Psoas muscle (tissue), 8 donors: ENCODE data around the gene MAP3K7CL. TPM values are rescaled to one million over a fixed set of nuclear protein-coding genes. Genes with fewer than 3 reads are reported as not detected.
A peak's percentile ranks its signal among the peaks of the same experiment; 100 is the strongest.

Source experiments
- ATAC-seq, 4 donors: fragments of 200-7000 bp; cut with Tn5 transposase; one replicate each; pipeline ENCODE4 v1.9.1; 2020; ENCODE audit warnings: moderate library complexity in 3 of 4, mild to moderate bottlenecking in 2 of 4
- DNase-seq, 2 donors: peaks; one replicate each; pipeline ENCODE4 v3.0.0-alpha.2; 2020
- H3K27ac ChIP-seq: fragments of 200-600 bp; one replicate; pipeline ENCODE4 v1.8.0; 2022
- H3K27me3 ChIP-seq, 3 donors: fragments of 200-600 bp in 1 of 3; one replicate each; pipeline versions ENCODE4 v1.6.1 to v1.8.0; 2013 to 2022; ENCODE audit warnings: low read length in 2 of 3, mild to moderate bottlenecking in 2 of 3, moderate library complexity in 1 of 3; ENCODE audit not compliant: insufficient read depth in 3 of 3
- H3K36me3 ChIP-seq, 2 donors: fragments of 200-600 bp in 1 of 2; one replicate each; pipeline versions ENCODE4 v1.6.1 to v1.8.0; 2013 to 2022; ENCODE audit warnings: low read depth in 1 of 2, mild to moderate bottlenecking in 1 of 2, moderate library complexity in 1 of 2; ENCODE audit not compliant: insufficient read depth in 1 of 2
- H3K4me1 ChIP-seq: fragments of 200-600 bp; one replicate; pipeline ENCODE4 v1.8.0; 2022
- H3K4me3 ChIP-seq: fragments of 200-600 bp; one replicate; pipeline ENCODE4 v1.8.0; 2022; ENCODE audit warnings: mild to moderate bottlenecking
- H3K9me3 ChIP-seq: fragments of 200-600 bp; one replicate; pipeline ENCODE4 v1.8.0; 2022
- WGBS, 3 donors: extraction: QIAGEN DNeasy Blood & Tissue Kit; methylation state at CpG; one replicate each; pipeline versions ENCODE4 v1.1.6 to v1.1.7; 2013; 5-methylcytosine and 5-hydroxymethylcytosine counted together
- intact Hi-C, 2 donors: fragments of 100-400 bp; cut with DNase I; formaldehyde crosslinking; loops; one replicate each; pipeline versions ENCODE4 v1.11.0 to v1.14.2; 2022
- polyA plus RNA-seq, 3 donors: library from polyadenylated mRNA; stranded (reverse); fragments of 200-250 nt; gene quantifications; one replicate each; pipeline ENCODE4 v1.2.3, GENCODE V29; 2013
- total RNA-seq, 4 donors: library from RNA; stranded (reverse); fragmentation: NEBNext Ultra II Directional in 2 of 4; extraction: Animal tissue kit (Norgen Biotek cat#: 25700) in 2 of 4; gene quantifications; one replicate each; pipeline versions ENCODE4 v1.2.1 to v1.2.4, GENCODE V29; 2021 to 2023
- TF ChIP-seq, protein P1 (sequence below): fragments of 200-600 bp; IDR thresholded peaks from one replicate; pipeline ENCODE4 v1.8.0; 2022; ENCODE audit warnings: antibody characterized with exemption
- donor health status: healthy with polysubstance abuse.
- donor health status: DM: no; HTN: no; CAD: no; lungs with moderate emphysema.
- donor health status: Bipolar disorder and iron deficiency.
- donor health status: healthy.
- donor health status: DM: yes; HTN: yes; CAD: no.
- donor health status: DM: no; HTN: no; CAD: no.
- donor health status: DM: no; HTN: no; CAD: no.
- donor health status: DM: yes; HTN: yes; CAD: no.

The MAP3K7CL gene
- total and polyA plus RNA-seq, 7 donors, result 3.3 to 107 (median 15.5) TPM

DNA sequence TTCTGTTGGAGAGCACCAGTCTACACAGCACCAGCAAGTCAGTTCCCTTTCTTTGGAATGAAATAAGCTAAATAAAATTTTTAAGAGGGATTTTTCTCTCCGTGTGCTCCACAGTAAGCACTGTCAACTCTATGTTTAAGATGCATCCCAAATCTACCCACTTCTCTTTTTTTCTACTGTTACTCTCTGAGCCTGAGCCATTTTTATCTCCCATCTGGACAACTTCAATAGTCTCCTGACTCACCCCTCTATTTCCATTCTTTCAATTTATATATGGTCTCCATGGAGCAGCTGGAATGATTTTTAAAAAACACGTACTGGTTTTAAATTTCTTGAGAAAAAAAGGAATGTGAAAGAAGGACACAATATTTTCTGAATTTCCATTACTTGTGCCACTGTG, 32.3 kb upstream of the MAP3K7CL start:
- ATAC-seq, result no peak
- H3K36me3 ChIP-seq, result no peaks in the 10 kb centered on the region
- no peak overlapping the region for H3K27ac ChIP-seq
- peaks cover 3% of the 10 kb centered on the region for H3K4me1 ChIP-seq
- H3K4me3 ChIP-seq, result no peak overlapping the region
- intact Hi-C loops, result loop anchor here in 1 of 2 donors (10.0 kb wide), 1 partner anchor 197 kb away; the partner anchor contains the start of gene BACH1
- no peak for DNase-seq
- H3K27me3 ChIP-seq, result no peaks in the 10 kb centered on the region
- TF ChIP-seq, protein P1, sequence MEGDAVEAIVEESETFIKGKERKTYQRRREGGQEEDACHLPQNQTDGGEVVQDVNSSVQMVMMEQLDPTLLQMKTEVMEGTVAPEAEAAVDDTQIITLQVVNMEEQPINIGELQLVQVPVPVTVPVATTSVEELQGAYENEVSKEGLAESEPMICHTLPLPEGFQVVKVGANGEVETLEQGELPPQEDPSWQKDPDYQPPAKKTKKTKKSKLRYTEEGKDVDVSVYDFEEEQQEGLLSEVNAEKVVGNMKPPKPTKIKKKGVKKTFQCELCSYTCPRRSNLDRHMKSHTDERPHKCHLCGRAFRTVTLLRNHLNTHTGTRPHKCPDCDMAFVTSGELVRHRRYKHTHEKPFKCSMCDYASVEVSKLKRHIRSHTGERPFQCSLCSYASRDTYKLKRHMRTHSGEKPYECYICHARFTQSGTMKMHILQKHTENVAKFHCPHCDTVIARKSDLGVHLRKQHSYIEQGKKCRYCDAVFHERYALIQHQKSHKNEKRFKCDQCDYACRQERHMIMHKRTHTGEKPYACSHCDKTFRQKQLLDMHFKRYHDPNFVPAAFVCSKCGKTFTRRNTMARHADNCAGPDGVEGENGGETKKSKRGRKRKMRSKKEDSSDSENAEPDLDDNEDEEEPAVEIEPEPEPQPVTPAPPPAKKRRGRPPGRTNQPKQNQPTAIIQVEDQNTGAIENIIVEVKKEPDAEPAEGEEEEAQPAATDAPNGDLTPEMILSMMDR, result no peak
- WGBS, 3 donors, result 65 to 68% (median 67%) methylated on average over 2 of the region's 2 CpGs
- no peaks in the 10 kb centered on the region for H3K9me3 ChIP-seq

DNA sequence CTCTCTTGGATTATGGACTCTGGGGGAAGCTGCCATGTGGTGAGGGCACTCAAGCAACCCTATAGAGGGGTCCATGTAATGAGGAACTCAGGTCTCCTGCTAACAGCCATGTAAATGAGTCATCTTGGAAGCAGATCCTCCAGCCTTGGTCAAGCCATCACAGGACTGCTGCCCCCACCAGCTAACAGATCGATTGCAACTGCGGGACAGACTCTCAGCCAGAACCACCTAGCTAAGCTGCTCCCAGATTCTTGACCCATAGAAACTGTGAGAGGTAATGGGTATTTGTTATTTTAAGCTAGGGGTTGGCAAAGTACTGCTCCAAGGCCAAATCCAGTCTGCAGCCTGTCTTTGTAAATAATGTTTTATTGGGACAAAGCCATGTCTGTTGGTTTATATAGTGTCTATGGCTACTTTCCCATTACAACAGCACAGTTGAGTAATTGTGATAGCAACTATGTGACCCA, 27.6 kb upstream of the MAP3K7CL start:
- Histone ChIP-seq H3K4me1 (peaks cover 14% of the 10 kb centered on the region), H3K27me3 (no peaks in the 10 kb centered on the region), H3K27ac (no peak overlapping the region), H3K9me3 (no peaks in the 10 kb centered on the region), H3K36me3 (no peaks in the 10 kb centered on the region), H3K4me3 (no peak overlapping the region)
- intact Hi-C loops, result loop anchor here in 1 of 2 donors (5.0 kb wide), 1 partner anchor 204 kb away; no protein-coding TSS in a partner anchor
- 68 to 84% (median 82%) methylated on average over 2 of the region's 2 CpGs for WGBS, 3 donors
- no peak for ATAC-seq
- no peak for DNase-seq
- TF ChIP-seq, protein P1, result no peak

DNA sequence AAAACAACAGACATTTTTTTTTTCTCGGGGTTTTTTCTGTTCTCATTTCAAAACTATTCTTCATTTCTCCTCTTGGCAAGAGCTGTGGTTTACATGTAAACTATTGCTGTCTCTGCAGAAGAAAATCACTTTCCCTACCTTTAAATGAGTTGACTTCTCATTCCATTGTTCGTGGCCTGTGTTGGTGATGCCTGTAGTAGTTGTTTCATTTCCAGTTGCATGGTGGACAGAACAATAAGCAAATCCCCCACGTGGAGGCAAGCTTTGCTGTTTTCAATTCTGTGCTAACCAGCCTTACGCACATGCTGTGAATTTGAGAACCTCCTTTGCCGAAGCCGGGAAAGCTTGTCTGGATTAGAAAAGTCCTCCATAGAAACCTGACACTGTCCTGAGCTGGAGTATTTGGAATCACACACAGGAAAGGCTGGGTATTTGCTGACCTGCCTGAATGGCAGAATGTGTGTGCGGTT, 26.2 kb upstream of the MAP3K7CL start:
- peak; percentile 90 to 95 (median 91) for ATAC-seq
- Histone ChIP-seq H3K9me3 (no peaks in the 10 kb centered on the region), H3K36me3 (no peaks in the 10 kb centered on the region), H3K4me3 (no peak overlapping the region), H3K27ac (peak overlapping the region; percentile 81), H3K4me1 (peaks cover 14% of the 10 kb centered on the region), H3K27me3 (no peaks in the 10 kb centered on the region)
- intact Hi-C loops, result loop anchor here in 1 of 2 donors (5.0 kb wide), 1 partner anchor 203 kb away; no protein-coding TSS in a partner anchor
- TF ChIP-seq, protein P1, result peak; percentile 46
- DNase-seq, result no peak
- WGBS, 3 donors, result 30 to 38% (median 31%) methylated on average over 7 of the region's 7 CpGs

DNA sequence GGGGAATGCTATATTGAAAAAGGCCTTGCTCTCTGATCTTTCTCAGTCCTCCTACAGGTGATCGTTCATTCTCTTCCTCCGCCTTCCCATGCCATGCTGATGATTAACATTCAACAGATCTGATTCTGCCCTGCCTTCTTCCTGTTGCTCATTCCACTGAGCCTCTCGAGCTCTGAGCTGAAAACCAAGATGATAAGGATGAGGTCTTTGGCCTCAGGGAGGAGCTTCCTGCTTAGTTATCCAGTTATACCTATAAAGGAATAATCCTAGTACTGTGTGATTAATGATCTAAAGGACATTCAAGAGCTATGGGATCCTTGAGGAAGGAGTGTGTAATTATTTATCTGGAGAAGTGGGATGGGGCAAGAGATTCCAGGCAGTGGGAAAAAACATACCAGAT, 25.2 kb upstream of the MAP3K7CL start:
- Histone ChIP-seq H3K27ac (peak overlapping the region; percentile 81), H3K4me1 (peaks cover 14% of the 10 kb centered on the region), H3K36me3 (no peaks in the 10 kb centered on the region), H3K9me3 (no peaks in the 10 kb centered on the region), H3K27me3 (no peaks in the 10 kb centered on the region), H3K4me3 (no peak overlapping the region)
- TF ChIP-seq, protein P1, result no peak
- WGBS, 3 donors, result 69 to 74% (median 71%) methylated on average over 3 of the region's 3 CpGs
- intact Hi-C loops, result loop anchor here in 1 of 2 donors (1.0 kb wide), 1 partner anchor 27 kb away; no protein-coding TSS in a partner anchor
- DNase-seq, result no peak
- ATAC-seq, result peak in 3 of 4 donors; percentile 34 to 62 (median 45)
